Motor neuron (in vitro differentiated cells): ENCODE measurements around the gene COMMD7. TPM values are rescaled to one million over a fixed set of nuclear protein-coding genes. Genes with fewer than 3 reads are reported as not detected.
"Not testable (repeated sequence)": the region's sequence is repeated elsewhere in the genome, so short reads cannot be mapped to it uniquely, and the experiment has no call there.

Experiments used
- ATAC-seq, 8 experiments: fragments of 200-7000 bp; cut with Tn5 transposase; replicated peaks in 6 of 8; 2 replicates each; pipeline ENCODE4 v1.8.0; 2021; ENCODE audit warnings: mild to moderate bottlenecking in 8 of 8, moderate library complexity in 8 of 8
- H3K27ac ChIP-seq, 2 donors: fragments of 250-450 bp; sonication (Bioruptor Pico); 2 replicates each; pipeline ENCODE4 v1.9.0; 2021; ENCODE audit warnings: antibody characterized with exemption in 2 of 2, mild to moderate bottlenecking in 2 of 2, moderate library complexity in 1 of 2
- H3K4me1 ChIP-seq, 2 donors: fragments of 250-450 bp; sonication (Bioruptor Pico); replicated peaks in 1 of 2; 2 replicates each; pipeline ENCODE4 v1.6.1; 2021; ENCODE audit warnings: antibody characterized with exemption in 2 of 2, mild to moderate bottlenecking in 2 of 2, moderate library complexity in 1 of 2
- H3K4me3 ChIP-seq, 5 donors: fragments of 250-450 bp; sonication (Bioruptor Pico); 2 replicates each; pipeline ENCODE4 v1.9.0; 2021; ENCODE audit warnings: antibody characterized with exemption in 5 of 5, mild to moderate bottlenecking in 5 of 5, moderate library complexity in 4 of 5
- WGBS, 10 experiments: fragments of 450-650 bp; shearing (Covaris generic); methylation state at CpG; one replicate each; pipeline ENCODE4 v1.0.0; 2022; 5-methylcytosine and 5-hydroxymethylcytosine counted together
- in situ Hi-C, 9 experiments: fragments of 400-800 bp; cut with MboI; loops; one replicate each; pipeline ENCODE4 v1.15.0; 2021; ENCODE audit warnings: low sequenced_read_pairs in 9 of 9, low pct_unique_long_range_greater_than_20kb in 2 of 9; ENCODE audit not compliant: unreplicated experiment in 9 of 9
- total RNA-seq, 8 experiments: library from RNA; unstranded; fragments of 300-600 nt; gene quantifications; 2 replicates each; pipeline versions ENCODE4 v1.2.3 to v1.2.4, GENCODE V29; 2022

Gene COMMD7
- total RNA-seq, 8 experiments from 2014 or later: 14.1 to 35.3 (median 17.5) TPM

DNA sequence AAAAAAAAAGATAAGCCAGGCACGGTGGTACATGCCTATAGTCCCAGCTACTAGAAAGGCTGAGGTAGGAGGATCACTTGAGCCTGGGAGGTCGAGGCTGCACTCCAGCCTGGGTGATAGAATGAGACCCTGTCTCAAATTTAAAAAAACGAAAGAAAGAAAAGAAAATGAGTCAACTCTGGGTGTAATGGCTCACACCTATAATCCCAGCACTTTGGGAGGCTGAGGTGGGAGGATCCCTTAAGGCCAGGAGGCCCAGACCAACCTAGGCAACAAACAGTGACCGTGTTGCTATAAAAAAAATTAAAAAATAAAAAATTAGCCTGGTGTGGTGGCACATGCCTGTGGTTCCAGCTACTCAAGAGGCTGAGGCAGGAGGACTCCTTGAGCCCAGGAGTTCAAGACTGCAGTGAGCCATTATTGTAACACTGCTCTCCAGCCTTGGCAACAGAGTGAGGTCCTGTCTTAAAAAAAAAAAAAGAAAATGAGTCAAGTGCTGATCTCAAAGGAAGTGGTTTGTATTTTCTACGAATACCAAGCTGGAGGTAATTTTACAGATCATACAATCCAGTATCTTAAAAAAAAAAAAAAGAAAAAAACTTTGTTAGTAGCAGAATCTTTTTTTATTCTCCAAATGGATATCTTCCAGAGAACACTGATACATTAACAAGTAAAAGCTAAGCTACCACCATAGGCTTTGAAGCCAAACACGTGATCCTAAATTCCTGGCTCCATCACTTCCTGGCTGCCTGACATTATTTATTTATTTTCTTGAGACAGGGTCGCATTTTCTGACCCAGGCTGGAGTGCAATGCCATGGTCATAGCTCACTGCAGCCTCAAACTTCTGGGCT, 5.7 kb downstream of the COMMD7 start:
- 16 to 100% (median 68%) methylated on average over 3 to 6 of the region's 7 CpGs for WGBS, 10 experiments
- in situ Hi-C loops: no loop called here
- H3K4me3 ChIP-seq: no peak overlapping the region
- no peak for ATAC-seq
- H3K27ac ChIP-seq: no peak overlapping the region
- peaks cover 3 to 9% of the 10 kb centered on the region in 2 donors for H3K4me1 ChIP-seq

DNA sequence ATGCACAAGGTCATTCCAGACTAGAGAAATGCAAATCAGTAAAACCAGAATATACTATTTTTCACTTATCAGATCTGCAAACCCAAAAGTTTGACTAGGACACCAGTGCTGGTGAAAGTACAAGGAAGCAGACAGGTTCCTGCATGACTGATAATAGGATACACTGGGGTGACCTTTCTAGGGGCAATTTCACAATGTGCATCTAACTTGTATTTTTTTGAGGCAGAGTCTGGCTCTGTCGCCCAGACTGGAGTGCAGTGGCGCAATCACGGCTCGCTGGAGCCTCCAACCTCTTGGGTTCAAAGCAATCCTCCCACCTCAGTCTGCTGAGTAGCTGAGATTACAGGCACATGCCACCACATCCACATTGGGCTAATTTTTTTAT, 11.4 kb downstream of the COMMD7 start:
- H3K4me3 ChIP-seq: no peak overlapping the region
- no peak overlapping the region for H3K27ac ChIP-seq
- in situ Hi-C loops: no loop called here
- 20 to 100% (median 88%) methylated on average over 1 to 4 of the region's 4 CpGs; no CpG with 5 or more reads in 2 of the 10 experiments for WGBS, 10 experiments
- no peaks in the 10 kb centered on the region for H3K4me1 ChIP-seq
- ATAC-seq: peak in 1 of 8 experiments; percentile 17

DNA sequence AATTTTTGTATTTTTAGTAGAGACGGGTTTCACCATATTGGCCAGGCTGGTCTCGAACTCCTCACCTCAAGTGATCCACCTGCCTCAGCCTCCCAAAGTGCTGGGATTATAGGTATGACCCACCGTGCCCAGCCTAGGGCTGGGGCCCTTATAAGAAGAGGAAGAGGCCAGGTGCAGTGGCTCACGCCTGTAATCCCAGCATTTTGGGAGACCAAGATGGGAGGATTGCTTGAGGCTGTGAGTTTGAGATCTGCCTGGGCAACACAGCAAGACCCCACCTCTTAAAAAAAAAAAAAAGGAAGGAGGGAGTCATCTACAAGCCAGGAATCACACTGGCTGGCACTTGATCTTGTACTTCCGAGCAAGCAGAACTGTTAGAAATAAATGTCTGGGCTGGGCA, 13.9 kb downstream of the COMMD7 start:
- H3K27ac ChIP-seq, H3K4me3 ChIP-seq, ATAC-seq, in situ Hi-C loops, H3K4me1 ChIP-seq: not testable (repeated sequence)
- 78 to 100% (median 100%) methylated on average over 1 to 4 of the region's 5 CpGs; no CpG with 5 or more reads in 5 of the 10 experiments for WGBS, 10 experiments

DNA sequence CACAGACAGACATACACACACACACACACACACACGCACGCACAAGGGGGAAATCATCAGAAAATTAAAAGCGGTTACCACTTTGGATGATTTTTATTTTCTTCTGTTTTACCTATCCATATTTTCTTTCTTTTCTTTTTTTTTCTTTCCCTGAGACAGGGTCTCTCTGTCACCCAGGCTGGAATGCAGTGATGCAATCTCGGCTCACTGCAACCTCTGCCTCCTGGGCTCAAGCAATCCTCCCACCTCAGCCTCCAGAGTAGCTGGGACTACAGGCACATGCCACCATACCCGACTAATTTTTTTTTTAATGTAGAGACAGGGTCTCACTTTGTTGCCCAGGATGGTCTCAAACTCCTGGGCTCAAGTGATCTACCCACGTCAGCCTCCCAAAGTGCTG, 14.8 kb downstream of the COMMD7 start:
- in situ Hi-C loops, H3K27ac ChIP-seq, H3K4me3 ChIP-seq, H3K4me1 ChIP-seq: not testable (repeated sequence)
- peak in 1 of 8 experiments; percentile 74 for ATAC-seq
- 50 to 100% (median 81%) methylated on average over 1 to 6 of the region's 6 CpGs for WGBS, 10 experiments

DNA sequence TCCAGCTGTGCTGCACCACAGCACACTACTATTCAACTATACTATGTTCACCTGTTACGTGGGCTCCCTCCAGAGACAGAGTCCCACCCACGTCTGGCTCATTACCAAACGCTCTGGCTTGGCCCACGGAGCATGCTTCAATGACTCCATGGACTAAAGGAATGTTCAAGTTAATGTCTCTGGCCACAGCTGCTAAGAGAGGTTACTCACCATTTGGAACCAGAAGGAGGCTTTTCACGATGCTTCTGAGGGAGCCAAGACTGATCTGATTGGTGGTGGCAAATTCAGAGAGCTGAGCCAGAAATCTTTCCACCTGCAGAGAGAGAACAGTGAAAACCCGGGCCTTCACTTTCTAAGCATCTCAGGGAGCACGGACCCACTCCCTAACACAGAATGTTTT, 15.6 kb downstream of the COMMD7 start:
- H3K4me1 ChIP-seq: no peaks in the 10 kb centered on the region
- in situ Hi-C loops: no loop called here
- H3K27ac ChIP-seq: no peak overlapping the region
- H3K4me3 ChIP-seq: no peak overlapping the region
- WGBS, 10 experiments: 16 to 88% (median 58%) methylated on average over 2 to 6 of the region's 7 CpGs; no CpG with 5 or more reads in 1 of the 10 experiments
- ATAC-seq: peak in 3 of 8 experiments; percentile 31 to 37 (median 34)

DNA sequence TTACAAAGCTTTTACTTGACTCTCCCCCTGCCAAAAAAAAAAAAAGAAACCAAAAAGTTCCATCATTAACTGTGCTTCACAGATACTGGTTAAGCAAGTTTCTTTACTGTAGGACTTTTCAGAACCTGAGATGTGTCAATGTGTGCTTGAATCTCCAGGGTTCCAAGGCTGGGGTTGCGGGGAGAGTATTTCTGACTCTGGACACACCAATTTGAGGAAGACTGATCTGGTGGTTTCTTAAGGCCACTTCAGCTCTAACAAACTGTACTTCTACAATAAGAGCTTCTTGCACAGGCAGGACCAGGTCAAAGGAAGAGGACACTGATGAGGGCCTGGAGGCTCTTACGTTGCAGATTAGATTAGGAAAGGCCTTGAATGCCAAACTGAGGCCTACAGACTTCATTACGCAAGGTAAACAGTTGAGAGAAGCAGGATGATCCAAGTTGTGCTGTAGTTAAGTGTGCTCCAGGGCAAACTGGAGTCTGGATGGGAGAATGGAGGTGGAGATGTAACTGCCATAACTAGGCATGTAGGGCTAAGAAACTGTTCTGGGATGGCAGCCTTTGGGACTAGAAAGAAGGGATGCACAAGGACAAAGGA, 24.4 kb downstream of the COMMD7 start:
- no peak overlapping the region for H3K27ac ChIP-seq
- in situ Hi-C loops: no loop called here
- WGBS, 10 experiments: 69 to 100% (median 100%) methylated on average over 1 to 3 of the region's 3 CpGs; no CpG with 5 or more reads in 4 of the 10 experiments

DNA sequence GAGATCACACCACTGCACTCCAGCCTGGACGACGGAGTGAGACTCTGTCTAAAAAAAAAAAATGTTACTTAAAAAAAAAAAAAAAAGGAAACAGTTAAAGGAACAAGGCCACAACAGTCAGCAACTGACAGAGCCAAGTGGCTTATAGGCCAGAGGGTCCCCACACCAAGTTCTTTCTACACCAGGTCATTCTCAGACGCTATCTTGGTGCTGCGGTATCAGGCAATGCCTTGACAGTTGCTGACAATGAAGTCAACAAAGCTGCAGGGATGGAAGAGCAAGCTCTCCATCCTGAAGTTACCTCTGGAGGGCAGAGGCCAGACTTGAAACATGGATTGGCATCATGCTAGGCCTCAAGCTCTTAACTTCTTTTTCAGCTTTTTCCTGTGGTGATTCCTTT, 31.9 kb downstream of the COMMD7 start:
- 88 to 100% (median 100%) methylated on average over 1 to 2 of the region's 4 CpGs; no CpG with 5 or more reads in 6 of the 10 experiments for WGBS, 10 experiments
- peaks cover 5 to 13% of the 10 kb centered on the region in 2 donors for H3K4me1 ChIP-seq
- H3K27ac ChIP-seq: no peak overlapping the region
- in situ Hi-C loops: no loop called here
- H3K4me3 ChIP-seq: no peak overlapping the region
- ATAC-seq: no peak

More for the DNA sequence above, 24.4 kb downstream of the COMMD7 start:
- ATAC-seq: no peak
- Histone ChIP-seq H3K4me3 (no peak overlapping the region), H3K4me1 (no peaks in the 10 kb centered on the region)

DNA sequence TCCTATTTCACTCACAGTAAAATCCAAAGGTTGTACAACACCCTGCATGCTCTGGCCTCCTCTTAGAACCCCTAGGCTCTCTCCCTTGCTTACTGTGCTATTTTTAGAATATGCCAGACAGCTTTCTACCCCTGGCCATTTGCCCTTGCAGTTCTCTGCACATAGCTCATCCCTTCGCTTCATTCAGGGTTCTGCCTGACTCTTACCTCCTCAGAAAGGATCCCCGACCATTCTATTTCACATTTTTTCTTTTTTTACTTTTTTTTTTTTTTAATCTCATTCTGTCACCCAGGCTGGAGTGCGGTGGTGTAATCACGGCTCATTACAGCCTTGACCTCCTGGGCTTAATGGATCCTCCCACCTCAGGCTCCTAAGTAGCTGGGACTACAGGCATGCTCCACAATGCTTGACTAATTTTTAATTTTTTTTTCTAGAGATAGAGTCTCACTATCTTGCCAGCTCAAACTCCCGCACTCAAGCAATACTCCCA, 33.6 kb downstream of the COMMD7 start:
- in situ Hi-C loops: no loop called here
- 48 to 96% (median 81%) methylated on average over 2 to 5 of the region's 5 CpGs for WGBS, 10 experiments
- peak overlapping the region in 1 of 2 donors; percentile 68 for H3K27ac ChIP-seq
- H3K4me3 ChIP-seq: no peak overlapping the region
- peak in 5 of 8 experiments; percentile 61 to 96 (median 95) for ATAC-seq
- H3K4me1 ChIP-seq: peaks cover 5 to 13% of the 10 kb centered on the region in 2 donors

DNA sequence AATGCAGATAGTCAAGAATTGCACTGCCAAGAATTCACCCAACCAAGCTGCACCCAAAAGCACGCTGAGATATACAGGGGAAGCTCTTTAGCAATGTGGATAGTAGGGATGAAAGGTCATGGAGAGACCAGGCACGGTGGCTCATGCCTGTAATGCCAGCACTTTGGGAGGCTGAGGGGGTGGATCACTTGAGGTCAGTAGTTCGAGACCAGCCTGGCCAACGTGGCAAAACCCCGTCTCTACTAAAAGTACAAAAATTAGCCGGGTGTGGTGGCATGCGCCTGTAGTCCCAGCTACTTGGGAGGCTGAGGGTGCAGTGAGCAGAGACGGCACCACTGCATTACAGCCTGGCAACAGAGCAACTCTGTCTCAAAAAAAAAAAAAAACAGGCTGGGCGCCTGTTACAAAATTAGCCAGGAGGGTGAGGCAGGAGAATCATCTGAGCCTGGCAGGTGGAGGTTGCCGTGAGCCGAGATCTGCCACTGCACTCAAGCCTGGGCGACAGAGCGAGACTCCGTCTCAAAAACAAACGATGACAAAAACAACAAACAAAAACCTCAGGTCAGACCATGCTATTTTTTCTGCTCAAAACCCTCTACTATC, 34.1 kb downstream of the COMMD7 start:
- in situ Hi-C loops, H3K4me3 ChIP-seq: not testable (repeated sequence)
- Histone ChIP-seq H3K27ac (peak overlapping the region in 1 of 2 donors; percentile 68), H3K4me1 (peaks cover 5 to 13% of the 10 kb centered on the region in 2 donors)
- 86 to 100% (median 94%) methylated on average over 1 to 7 of the region's 15 CpGs for WGBS, 10 experiments
- peak in 3 of 8 experiments; percentile 13 to 16 (median 14) for ATAC-seq

DNA sequence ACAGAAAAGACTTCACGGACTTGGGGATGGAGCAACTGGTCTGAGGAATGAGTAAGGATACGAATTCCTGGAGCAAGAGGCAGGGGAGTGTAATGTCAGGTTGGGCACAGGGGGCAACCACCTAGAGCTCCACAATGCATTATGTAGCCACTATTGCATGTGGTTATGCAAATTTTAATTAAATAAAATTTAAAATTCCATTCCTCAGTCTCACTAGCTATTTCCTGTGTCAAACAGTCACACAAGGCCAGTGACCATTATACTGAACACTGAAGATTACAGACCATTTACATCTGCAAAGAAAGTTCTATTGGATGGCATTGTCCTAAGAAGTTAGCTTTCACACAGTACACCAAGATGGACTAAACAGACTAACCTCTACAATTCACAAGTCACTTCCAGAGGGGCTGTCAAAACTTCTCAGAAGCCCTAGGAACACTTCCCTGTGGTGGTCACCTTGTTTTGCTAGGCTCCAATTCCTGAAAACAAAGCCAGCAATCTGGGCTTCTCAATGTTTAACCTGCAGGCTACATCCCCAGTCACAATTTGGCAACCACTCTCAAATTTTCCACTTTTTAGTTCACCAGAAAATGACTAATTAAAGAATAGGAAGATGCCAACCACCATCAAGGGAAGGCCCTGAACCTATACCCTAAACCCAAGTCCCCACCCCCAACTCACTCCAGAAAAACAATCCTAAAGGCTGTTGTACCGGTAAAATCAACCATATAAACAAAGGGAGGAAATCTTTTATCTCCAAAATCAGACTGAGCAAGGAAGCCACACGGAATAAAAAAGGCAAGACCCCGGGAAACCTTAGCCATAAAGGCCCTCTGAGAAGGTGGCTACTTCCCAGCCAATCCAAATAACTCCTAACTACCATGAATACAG, 35.3 kb downstream of the COMMD7 start:
- in situ Hi-C loops: no loop called here
- no peak overlapping the region for H3K4me3 ChIP-seq
- H3K4me1 ChIP-seq: peaks cover 5 to 13% of the 10 kb centered on the region in 2 donors
- peak in 3 of 8 experiments; percentile 74 to 91 (median 90) for ATAC-seq
- WGBS, 10 experiments: 59 to 100% (median 71%) methylated on average over 1 to 5 of the region's 5 CpGs; no CpG with 5 or more reads in 1 of the 10 experiments
- H3K27ac ChIP-seq: no peak overlapping the region

DNA sequence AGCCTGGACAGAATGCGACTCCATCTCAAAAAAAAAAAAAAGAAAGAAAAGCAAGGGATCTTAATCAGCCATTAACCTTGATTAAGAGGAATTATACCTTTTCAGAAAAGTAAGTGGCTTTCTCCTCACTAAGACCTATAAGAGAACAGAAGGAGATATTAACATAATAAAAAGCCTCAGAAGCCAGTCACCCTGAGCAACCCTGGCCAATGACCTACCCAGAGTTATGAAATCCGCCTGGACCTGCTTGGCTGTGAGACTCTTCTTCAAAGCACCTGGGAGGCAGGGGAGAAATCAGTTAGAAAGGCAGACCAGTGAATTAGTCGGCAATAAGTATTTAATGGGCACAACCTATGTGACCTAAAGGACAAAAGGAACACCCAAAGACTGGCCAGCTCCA, 36.8 kb downstream of the COMMD7 start:
- peaks cover 5 to 13% of the 10 kb centered on the region in 2 donors for H3K4me1 ChIP-seq
- no peak overlapping the region for H3K4me3 ChIP-seq
- WGBS, 10 experiments: 60 to 100% (median 91%) methylated on average over 1 to 3 of the region's 3 CpGs; no CpG with 5 or more reads in 2 of the 10 experiments
- no peak overlapping the region for H3K27ac ChIP-seq
- in situ Hi-C loops: no loop called here
- no peak for ATAC-seq

DNA sequence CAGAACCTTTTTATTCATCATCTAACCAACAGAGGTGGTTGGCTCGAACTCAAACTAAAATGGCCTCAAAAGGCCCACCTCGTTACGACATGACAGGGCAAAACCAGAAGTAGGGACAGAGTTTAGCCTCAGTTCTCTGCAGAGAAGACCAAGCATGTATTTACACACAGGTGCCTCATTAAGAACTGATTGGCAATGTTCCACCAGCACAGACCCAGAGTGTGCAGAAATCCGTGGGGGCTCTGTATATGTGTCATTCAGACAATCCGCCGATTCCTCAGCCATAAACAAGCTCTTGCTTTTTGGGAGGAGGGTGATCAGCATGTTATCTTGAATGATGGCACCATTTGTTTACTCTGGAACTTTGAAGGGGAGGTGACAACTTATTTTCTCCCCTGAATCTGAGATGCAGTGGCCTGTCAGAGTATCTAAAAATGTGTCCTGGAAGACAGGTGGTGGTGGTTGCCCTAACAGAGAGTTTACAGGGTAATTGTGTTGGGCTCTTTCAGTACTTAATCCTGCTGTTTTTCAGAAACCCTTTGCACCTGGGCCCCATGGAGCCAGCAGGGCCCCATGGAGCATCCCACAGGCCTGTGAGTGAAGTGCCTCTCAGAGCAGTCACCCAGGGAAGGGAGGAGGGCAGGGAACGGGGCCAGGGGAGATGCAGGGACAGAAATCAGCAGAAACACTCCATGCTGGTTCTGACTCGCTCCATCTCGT, 40.4 kb downstream of the COMMD7 start:
- WGBS, 10 experiments: 62 to 92% (median 86%) methylated on average over 2 to 8 of the region's 9 CpGs; no CpG with 5 or more reads in 1 of the 10 experiments
- in situ Hi-C loops: no loop called here
- H3K27ac ChIP-seq: no peak overlapping the region
- no peak overlapping the region for H3K4me3 ChIP-seq
- no peak for ATAC-seq
- no peaks in the 10 kb centered on the region for H3K4me1 ChIP-seq
